ENCODE results near the gene DOCK11. TPM values are rescaled to one million over a fixed set of nuclear protein-coding genes. Genes with fewer than 3 reads are reported as not detected.

The DOCK11 gene
- total and polyA plus RNA-seq, 11 donors = 1.8 to 26.3 (median 2.9) TPM

DNA sequence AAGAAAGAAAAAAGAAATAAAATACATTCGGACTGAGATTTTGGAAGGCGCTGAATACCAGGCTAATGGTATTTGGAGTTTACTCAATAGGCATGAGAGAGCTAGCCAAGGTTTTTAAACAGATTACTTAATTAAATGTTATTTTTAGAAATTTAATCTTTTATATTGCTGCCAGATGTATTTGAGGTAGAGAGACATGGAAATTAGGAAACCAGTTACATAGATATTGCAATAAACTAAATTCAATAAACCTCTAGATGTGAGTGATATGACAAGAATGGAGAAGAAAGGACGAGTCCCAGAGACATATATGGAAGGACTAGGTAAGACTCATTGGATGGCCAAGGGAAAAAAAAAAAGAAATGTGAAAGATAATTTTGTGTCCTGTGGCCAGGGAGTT lies 193.3 kb downstream of the DOCK11 start:
- Histone ChIP-seq H3K4me3 (no peak overlapping the region), H3K36me3 (peaks cover 0 to 7% (median 0%) of the 10 kb centered on the region in 9 donors), H3K27ac (no peak overlapping the region), H3K27me3 (no peaks in the 10 kb centered on the region), H3K4me1 (no peaks in the 10 kb centered on the region), H3K9me3 (no peaks in the 10 kb centered on the region)
- WGBS, 4 donors = 80 to 96% (median 90%) methylated on average over 3 of the region's 3 CpGs
- DNase-seq (no peak), ATAC-seq (no peak)
- TF ChIP-seq, protein P1, sequence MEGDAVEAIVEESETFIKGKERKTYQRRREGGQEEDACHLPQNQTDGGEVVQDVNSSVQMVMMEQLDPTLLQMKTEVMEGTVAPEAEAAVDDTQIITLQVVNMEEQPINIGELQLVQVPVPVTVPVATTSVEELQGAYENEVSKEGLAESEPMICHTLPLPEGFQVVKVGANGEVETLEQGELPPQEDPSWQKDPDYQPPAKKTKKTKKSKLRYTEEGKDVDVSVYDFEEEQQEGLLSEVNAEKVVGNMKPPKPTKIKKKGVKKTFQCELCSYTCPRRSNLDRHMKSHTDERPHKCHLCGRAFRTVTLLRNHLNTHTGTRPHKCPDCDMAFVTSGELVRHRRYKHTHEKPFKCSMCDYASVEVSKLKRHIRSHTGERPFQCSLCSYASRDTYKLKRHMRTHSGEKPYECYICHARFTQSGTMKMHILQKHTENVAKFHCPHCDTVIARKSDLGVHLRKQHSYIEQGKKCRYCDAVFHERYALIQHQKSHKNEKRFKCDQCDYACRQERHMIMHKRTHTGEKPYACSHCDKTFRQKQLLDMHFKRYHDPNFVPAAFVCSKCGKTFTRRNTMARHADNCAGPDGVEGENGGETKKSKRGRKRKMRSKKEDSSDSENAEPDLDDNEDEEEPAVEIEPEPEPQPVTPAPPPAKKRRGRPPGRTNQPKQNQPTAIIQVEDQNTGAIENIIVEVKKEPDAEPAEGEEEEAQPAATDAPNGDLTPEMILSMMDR (IDR thresholded peaks at IDR 0.05) = no peak
- no peak for TF ChIP-seq POLR2A (IDR thresholded peaks at IDR 0.05)
- intact Hi-C loops (cut with DNase I) = no loop called here

DNA sequence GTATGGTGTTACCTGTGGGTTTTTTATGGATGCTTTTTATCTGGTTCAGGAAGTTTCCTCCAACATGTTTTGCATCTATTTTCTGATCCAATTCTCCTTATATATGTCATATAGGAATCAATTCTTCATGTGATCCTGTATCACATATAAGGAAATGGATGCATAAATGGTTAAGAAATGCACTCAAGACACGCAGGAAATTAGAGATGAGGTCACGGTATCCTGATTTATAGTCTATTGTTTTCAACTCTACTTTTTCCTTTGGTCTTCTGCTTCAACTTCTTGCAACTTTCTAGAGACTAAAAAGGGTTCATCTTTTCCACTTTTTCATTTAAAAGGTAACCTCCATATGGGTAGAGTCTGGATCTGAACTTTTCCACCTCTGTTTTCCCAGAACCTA lies 198.2 kb downstream of the DOCK11 start:
- H3K27me3 ChIP-seq = no peaks in the 10 kb centered on the region
- peaks cover 0 to 10% (median 0%) of the 10 kb centered on the region in 12 donors for H3K4me1 ChIP-seq
- TF ChIP-seq POLR2A (IDR thresholded peaks at IDR 0.05) = no peak
- TF ChIP-seq, protein P1 (IDR thresholded peaks at IDR 0.05) = no peak
- DNase-seq = no peak
- no peak for ATAC-seq
- no peak overlapping the region for H3K4me3 ChIP-seq
- no peaks in the 10 kb centered on the region for H3K36me3 ChIP-seq
- intact Hi-C loops (cut with DNase I) = no loop called here
- 33 to 51% (median 40%) methylated on average over 2 of the region's 2 CpGs for WGBS, 4 donors
- no peak overlapping the region for H3K27ac ChIP-seq
- no peaks in the 10 kb centered on the region for H3K9me3 ChIP-seq

DNA sequence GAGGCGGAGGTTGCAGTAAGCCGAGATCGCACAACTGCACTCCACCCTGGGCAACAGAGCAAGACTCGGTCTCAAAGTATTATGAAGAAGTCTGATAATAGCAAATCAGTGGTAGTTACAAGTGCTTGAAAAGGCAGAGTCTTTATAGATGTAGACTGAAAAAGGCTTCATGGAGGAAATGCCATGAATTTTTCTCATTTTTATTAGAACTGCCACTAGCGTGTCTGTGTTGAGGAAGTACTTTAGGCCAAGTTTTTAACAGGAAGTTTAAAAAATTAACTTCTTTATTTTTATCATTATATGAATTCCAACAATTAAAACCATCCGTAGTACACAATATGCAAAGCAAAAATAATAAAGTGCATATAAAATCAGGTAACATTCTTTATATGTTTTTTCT lies 199.0 kb downstream of the DOCK11 start:
- TF ChIP-seq POLR2A (IDR thresholded peaks at IDR 0.05) = no peak
- TF ChIP-seq, protein P1 (IDR thresholded peaks at IDR 0.05) = no peak
- no peaks in the 10 kb centered on the region for H3K36me3 ChIP-seq
- peaks cover 0 to 10% (median 0%) of the 10 kb centered on the region in 12 donors for H3K4me1 ChIP-seq
- H3K9me3 ChIP-seq = no peaks in the 10 kb centered on the region
- DNase-seq (no peak), ATAC-seq (no peak)
- intact Hi-C loops (cut with DNase I) = no loop called here
- 48 to 65% (median 52%) methylated on average over 6 of the region's 6 CpGs for WGBS, 4 donors
- no peaks in the 10 kb centered on the region for H3K27me3 ChIP-seq
- H3K27ac ChIP-seq = no peak overlapping the region
- H3K4me3 ChIP-seq = no peak overlapping the region

DNA sequence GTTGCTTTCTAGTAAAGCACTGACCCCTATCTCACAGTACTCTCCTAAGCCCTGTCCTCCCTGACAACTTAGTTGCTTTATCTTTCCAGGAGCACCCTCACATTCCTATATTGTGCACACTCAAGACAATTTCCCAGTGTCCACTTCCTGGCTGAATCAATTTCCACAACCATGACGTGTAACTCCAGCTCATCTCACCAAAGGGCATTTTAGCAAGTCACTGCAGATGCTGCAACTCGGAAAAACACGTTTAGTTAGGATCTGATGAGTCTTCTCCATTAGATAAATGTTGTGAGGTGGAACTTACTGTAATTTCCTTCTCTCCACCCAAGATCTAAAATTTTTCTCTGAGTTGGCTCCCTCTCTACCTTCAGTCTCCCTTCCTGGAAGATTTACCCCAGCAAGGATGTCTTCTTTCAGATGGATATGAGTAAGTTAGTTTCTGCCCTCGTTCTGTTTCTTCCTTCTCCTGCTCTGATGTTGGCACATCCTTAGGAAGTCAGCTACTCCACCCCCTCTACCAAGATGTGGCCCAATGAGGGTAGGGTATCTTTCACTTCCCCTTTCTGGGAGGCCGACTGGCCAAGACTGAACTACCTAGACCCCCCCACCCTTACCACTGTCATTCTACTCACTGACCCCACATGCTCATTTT lies 203.0 kb downstream of the DOCK11 start:
- Histone ChIP-seq H3K4me1 (peaks cover 0 to 10% (median 0%) of the 10 kb centered on the region in 12 donors), H3K36me3 (no peaks in the 10 kb centered on the region), H3K27me3 (no peaks in the 10 kb centered on the region), H3K9me3 (no peaks in the 10 kb centered on the region), H3K4me3 (no peak overlapping the region), H3K27ac (peak overlapping the region in 1 of 12 donors; percentile 12)
- no peak for TF ChIP-seq POLR2A (IDR thresholded peaks at IDR 0.05)
- TF ChIP-seq, protein P1 (IDR thresholded peaks at IDR 0.05) = no peak
- ATAC-seq (peak in 2 of 4 donors; percentile 38 to 61), DNase-seq (no peak)
- whole genome bisulfite sequencing, 4 donors = 59 to 76% (median 67%) methylated on average over 5 of the region's 5 CpGs
- intact Hi-C loops (cut with DNase I) = no loop called here
